MM.1S (cell line): ENCODE data around the gene ANXA11.

Experiments used
- EZH2 ChIP-seq: fragments of 300-600 bp; sonication (generic); optimal IDR thresholded peaks from 2 replicates; pipeline ENCODE3; 2017; ENCODE audit warnings: low read depth, mild to moderate bottlenecking, antibody characterized with exemption, low read length, mixed read lengths
- TF ChIP-seq, protein P1 (sequence below): fragments of 300-600 bp; sonication (generic); IDR thresholded peaks from 2 replicates; pipeline ENCODE4 v1.5.1; 2016; ENCODE audit warnings: antibody characterized with exemption, low read length, mixed read lengths

DNA sequence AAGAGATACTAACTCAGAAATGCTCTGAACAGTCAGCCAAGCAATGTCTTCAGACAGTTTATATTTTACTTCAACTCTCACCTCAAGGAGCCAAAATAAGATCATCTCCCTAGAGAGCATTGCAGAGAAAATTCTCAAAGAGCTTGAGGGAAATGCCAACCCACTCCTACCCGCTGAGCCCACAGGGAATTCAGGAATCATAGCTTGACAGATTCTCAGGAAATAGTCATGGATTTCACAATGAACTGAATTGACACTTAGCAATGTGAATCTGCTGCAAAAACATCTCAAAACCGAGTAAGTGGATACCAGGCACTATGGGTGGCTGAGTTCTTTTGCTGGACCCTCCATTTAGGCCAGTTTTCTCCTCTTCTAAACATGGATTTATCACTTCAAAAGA is 82.6 kb downstream of the ANXA11 start:
- TF ChIP-seq, protein P1, sequence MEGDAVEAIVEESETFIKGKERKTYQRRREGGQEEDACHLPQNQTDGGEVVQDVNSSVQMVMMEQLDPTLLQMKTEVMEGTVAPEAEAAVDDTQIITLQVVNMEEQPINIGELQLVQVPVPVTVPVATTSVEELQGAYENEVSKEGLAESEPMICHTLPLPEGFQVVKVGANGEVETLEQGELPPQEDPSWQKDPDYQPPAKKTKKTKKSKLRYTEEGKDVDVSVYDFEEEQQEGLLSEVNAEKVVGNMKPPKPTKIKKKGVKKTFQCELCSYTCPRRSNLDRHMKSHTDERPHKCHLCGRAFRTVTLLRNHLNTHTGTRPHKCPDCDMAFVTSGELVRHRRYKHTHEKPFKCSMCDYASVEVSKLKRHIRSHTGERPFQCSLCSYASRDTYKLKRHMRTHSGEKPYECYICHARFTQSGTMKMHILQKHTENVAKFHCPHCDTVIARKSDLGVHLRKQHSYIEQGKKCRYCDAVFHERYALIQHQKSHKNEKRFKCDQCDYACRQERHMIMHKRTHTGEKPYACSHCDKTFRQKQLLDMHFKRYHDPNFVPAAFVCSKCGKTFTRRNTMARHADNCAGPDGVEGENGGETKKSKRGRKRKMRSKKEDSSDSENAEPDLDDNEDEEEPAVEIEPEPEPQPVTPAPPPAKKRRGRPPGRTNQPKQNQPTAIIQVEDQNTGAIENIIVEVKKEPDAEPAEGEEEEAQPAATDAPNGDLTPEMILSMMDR, result no peak
- TF ChIP-seq EZH2, result no peak
